ENCODE data around the gene ZNF593.

DNA sequence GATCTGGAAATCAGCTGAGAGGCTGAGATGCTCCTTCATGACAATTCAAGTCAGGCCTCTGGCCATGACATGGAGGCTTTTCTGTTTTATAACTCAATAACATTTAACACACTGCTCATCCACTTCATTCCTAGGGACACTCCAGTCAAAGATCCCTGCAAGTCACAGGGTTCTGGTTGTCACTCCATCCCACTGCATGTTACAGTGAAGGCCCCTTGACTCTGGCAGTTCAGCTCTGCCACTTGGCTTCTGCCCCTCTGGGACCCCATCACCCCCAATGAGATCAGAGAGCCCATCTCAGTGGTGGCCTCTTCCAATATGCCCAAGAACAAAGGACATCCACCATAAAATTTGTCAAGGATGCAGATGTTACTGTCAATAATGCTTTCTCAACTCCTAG lies 20.8 kb upstream of the ZNF593 start:
- TF ChIP-seq, protein P1, sequence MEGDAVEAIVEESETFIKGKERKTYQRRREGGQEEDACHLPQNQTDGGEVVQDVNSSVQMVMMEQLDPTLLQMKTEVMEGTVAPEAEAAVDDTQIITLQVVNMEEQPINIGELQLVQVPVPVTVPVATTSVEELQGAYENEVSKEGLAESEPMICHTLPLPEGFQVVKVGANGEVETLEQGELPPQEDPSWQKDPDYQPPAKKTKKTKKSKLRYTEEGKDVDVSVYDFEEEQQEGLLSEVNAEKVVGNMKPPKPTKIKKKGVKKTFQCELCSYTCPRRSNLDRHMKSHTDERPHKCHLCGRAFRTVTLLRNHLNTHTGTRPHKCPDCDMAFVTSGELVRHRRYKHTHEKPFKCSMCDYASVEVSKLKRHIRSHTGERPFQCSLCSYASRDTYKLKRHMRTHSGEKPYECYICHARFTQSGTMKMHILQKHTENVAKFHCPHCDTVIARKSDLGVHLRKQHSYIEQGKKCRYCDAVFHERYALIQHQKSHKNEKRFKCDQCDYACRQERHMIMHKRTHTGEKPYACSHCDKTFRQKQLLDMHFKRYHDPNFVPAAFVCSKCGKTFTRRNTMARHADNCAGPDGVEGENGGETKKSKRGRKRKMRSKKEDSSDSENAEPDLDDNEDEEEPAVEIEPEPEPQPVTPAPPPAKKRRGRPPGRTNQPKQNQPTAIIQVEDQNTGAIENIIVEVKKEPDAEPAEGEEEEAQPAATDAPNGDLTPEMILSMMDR (IDR thresholded peaks at IDR 0.05): no peak
- TF ChIP-seq POLR2AphosphoS5 (IDR thresholded peaks at IDR 0.05) (no peak), POLR2A (IDR thresholded peaks at IDR 0.05) (no peak), EP300 (IDR thresholded peaks at IDR 0.05) (no peak)

Measured in sigmoid colon (tissue), 4 donors.